K562 treated with DMSO at 1 percent for 4 hours (cell line): ENCODE data around the gene CAPNS1. TPM values are rescaled to one million over a fixed set of nuclear protein-coding genes. Genes with fewer than 3 reads are reported as not detected.

Experiments used
- total RNA-seq: library from RNA; unstranded; fragments of 300-600 nt; gene quantifications from 2 replicates; pipeline ENCODE4 v1.2.3, GENCODE V29; 2022; ENCODE audit not compliant: insufficient read depth

CAPNS1 gene
- total RNA-seq: 225 and 256 TPM in 2 replicates

DNA sequence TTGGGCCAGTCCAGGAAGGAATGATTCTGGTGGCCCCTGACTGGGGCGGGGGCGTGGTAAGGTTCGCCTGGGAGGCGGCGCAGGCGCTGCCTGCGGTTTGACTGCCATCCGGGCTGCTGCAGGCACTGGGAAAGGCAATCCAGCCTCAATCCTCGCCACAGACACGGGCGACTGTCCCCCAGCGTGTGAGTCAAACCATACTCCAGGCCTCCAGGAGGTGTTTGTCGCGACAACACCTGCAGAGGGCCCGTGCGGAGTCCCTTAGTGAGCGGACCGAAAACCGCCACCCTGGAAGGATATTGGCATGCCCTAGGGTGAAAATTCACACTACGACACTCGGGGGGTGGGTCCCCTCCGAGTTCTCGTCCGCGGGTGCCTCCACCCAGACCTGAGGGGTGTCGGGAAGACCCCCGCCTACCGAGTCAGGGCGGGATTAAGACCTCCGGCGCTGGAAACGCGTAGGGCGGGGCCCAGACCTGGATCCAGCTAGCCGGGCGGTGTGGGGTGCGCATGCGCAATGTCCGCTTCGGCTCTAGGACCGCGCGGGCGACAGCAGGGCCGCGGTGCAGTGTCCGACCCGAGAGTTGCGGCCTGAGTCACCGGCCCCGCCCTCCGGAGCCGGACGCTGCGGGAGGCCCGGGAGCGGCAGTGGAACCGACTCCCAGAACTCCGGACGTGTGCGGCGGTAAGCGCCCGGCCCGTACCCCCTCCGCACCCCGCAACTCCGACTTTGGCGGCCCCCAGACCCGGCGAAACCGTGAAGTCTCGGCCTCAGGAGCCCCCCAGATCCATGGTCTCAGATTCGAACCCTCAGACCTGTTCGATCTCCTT is at the start of gene CAPNS1:
Gene CAPNS1, plus strand, starts transcription at position 594 of the 831 bp plus-strand sequence. CDS start 946 bp downstream, outside the sequence.

DNA sequence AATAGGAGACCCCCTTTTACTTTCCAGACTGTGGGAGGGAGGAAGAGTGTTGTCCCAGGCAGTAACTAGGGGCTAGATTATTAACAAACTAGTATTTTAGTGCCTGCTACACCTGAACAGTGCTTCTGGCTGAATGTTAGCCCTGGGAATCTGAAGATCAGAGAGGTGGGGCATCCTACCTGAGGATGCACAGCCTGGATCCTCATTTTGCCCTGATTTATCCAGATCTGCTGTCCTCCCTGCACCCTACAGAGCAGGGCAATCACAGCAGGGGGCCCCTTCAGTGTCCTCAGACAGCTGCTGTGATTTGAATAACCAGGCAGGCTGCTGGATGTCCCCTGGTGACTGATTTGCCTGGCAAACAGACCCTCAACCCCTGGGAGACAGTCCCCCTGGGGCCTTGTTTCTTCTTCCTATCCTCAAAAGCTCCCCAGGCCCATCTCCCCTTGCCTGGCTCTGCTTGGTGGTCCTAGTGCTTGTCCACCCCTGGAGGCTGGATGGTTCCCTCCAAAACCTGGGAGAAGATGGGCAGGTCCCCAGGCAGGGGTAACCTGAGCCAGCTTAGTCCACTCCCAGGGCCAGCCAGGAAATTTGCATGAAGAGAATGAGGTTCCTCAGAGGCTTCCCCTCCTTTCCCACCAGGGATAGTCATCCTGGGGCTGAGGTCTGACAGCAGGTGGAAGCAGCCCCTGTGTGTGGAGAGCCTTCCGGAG is 29.2 kb upstream of the CAPNS1 start, which contains the start of gene OVOL3:
Gene OVOL3, plus strand, starts transcription at position 657 of the 713 bp plus-strand sequence. CDS start 60 bp downstream, outside the sequence.

DNA sequence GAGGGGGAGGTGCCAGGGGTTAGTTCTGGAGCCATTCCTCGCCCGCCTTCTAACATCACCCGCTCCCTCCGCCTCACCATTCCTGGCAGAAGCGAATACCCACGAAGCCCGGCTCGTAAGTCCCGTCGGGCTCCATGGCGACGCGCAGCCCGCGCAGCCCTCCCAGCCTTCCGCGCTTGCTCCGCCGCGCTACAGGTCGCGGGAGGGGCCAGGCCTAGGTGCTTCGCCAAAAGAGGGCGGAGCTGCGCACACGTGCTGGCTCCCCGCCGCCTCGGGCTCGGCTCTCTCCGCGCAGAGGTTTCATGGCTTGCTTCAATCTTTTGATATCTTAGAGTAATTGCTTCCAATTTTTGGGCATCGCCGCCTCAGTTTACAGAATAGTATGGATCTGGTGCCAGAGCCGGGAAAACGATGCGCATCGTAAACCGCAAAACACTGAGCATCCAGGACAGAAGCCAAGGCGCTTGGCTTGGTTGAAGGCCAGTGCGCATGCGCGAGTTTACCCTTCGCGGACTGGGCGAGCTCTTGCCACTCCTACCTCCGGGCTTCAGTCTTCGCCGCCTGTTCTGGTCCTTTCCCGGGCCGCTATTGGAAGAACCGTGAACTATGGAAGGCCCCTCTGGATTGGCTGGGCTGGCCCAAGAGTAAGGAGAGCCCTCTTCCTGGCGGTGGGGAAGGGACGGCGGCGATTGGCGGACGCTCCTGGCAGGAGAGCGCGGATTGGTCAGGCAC is 25.0 kb upstream of the CAPNS1 start, which contains the start of gene POLR2I:
Gene POLR2I, minus strand, starts transcription at position 155 of the 732 bp plus-strand sequence. Its CDS starts 19 bp downstream, at position 136.

DNA sequence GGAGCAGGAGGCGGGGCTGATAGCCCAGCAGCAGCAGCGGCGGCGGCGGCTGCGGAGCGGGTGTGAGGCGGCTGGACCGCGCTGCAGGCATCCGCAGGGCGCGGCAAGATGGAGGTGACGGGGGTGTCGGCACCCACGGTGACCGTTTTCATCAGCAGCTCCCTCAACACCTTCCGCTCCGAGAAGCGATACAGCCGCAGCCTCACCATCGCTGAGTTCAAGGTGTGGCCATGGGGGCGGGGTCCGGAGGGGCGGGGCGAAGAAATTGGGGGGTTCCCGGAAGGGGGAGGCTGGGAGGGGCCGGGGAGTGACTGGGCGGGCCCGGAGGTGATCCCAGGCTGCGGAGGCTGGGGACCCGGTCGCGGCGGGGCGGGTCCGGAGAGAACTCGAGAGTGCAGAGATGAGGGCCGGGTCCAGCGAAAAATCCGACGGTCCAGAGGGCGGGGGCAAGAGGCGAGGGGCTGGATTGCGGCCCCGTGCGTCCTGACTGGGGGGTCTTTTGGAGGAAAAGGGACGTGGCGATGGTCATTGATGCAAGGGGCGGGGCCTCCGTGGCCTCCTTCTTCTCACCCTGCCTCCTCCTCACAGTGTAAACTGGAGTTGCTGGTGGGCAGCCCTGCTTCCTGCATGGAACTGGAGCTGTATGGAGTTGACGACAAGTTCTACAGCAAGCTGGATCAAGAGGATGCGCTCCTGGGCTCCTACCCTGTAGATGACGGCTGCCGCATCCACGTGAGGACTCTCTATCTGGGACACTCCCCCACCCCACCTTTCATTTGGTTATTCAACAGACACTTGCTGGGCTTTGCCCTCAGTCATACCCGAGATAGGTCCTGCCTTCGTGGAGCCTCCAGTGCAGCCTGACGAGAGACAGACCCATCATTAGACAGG is 24.2 kb upstream of the CAPNS1 start, which contains the start of gene TBCB:
Gene TBCB, plus strand, starts transcription at position 16 of the 891 bp plus-strand sequence. Its CDS starts 93 bp downstream, at position 109.

DNA sequence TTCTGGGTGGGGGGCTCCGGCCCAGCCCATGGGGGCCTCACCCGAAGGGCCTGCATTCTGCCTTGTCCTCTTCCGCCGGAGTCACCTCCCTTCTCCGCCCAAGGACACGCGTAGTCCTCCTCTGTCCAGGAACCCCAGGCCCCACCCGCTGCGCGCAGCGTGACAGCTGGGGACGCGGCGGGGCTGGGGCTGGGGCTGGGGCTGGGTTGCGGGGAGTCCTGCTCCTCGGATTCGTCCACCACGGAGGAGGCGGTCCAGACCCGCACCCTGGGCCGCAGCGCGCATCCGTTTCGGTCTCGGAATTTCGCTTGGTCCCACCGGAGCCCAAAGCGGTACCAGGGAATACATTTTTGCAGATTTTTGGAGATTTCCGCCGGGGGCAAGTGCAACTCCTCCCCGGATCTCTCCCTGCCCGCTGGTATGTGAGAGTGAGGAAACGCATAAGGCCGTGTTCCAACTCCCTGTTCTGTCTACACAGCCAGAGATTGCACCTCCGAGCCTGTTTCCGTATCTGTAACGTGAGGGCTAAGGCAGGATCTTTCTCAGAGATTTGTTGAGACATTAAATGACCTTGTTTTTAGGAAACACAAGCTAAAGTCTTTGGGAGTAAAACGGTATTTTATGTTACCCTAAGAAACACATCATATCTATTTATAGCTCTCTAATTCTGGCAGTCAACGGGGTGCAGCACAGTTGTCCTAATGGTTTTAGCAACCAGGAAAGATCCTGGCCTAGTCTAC is 12.7 kb downstream of the CAPNS1 start, which contains the start of gene COX7A1:
Gene COX7A1, minus strand, starts transcription at position 96 of the 740 bp plus-strand sequence. Its CDS starts 40 bp downstream, at position 56.

Other genes starting within 250 kb of the CAPNS1 start
- gene NFKBID, start 239.5 kb upstream of the CAPNS1 start, total RNA-seq: 4.9 and 8.8 TPM in 2 replicates
- gene HCST, start 237.5 kb upstream of the CAPNS1 start, total RNA-seq: not detected in 2 replicates
- gene TYROBP, start 231.8 kb upstream of the CAPNS1 start, total RNA-seq: 24.4 and 27.1 TPM in 2 replicates
- gene LRFN3, start 203.7 kb upstream of the CAPNS1 start, total RNA-seq: 0.24 TPM in 1 of 2 replicates, not detected in the other
- 44.2 and 61.7 TPM in 2 replicates for gene SDHAF1, start 144.9 kb upstream of the CAPNS1 start, total RNA-seq
- gene SYNE4, start 131.3 kb upstream of the CAPNS1 start, total RNA-seq: not detected in 2 replicates
- gene ALKBH6, start 125.9 kb upstream of the CAPNS1 start, total RNA-seq: 30.1 TPM in 2 replicates
- 1.8 TPM in 2 replicates for gene CLIP3, start 107.2 kb upstream of the CAPNS1 start, total RNA-seq
- gene THAP8, start 85.8 kb upstream of the CAPNS1 start, total RNA-seq: 3.7 and 5.1 TPM in 2 replicates
- gene WDR62, start 85.2 kb upstream of the CAPNS1 start, total RNA-seq: 25.9 and 34.3 TPM in 2 replicates
- gene OVOL3, start 28.9 kb upstream of the CAPNS1 start, total RNA-seq: not detected in 2 replicates
- 45.4 and 68.1 TPM in 2 replicates for gene POLR2I, start 25.2 kb upstream of the CAPNS1 start, total RNA-seq
- 42.6 and 51.1 TPM in 2 replicates for gene TBCB, start 24.6 kb upstream of the CAPNS1 start, total RNA-seq
- not detected in 2 replicates for gene COX7A1, start 12.4 kb downstream of the CAPNS1 start, total RNA-seq
- 0.41 TPM in 1 of 2 replicates, not detected in the other for gene ZNF565, start 74.6 kb downstream of the CAPNS1 start, total RNA-seq
- gene ZNF146, start 75.0 kb downstream of the CAPNS1 start, total RNA-seq: 50.3 and 54.2 TPM in 2 replicates
- 0.19 and 0.25 TPM in 2 replicates for gene ZFP14, start 239.1 kb downstream of the CAPNS1 start, total RNA-seq